Effector CD8-positive, alpha-beta T cell (primary cell): ENCODE measurements around the gene NAA40.

Experiments used
- DNase-seq: peaks from one replicate; lab custom pipeline; 2025; lab: John Stamatoyannopoulos, UW

NAA40 gene

DNA sequence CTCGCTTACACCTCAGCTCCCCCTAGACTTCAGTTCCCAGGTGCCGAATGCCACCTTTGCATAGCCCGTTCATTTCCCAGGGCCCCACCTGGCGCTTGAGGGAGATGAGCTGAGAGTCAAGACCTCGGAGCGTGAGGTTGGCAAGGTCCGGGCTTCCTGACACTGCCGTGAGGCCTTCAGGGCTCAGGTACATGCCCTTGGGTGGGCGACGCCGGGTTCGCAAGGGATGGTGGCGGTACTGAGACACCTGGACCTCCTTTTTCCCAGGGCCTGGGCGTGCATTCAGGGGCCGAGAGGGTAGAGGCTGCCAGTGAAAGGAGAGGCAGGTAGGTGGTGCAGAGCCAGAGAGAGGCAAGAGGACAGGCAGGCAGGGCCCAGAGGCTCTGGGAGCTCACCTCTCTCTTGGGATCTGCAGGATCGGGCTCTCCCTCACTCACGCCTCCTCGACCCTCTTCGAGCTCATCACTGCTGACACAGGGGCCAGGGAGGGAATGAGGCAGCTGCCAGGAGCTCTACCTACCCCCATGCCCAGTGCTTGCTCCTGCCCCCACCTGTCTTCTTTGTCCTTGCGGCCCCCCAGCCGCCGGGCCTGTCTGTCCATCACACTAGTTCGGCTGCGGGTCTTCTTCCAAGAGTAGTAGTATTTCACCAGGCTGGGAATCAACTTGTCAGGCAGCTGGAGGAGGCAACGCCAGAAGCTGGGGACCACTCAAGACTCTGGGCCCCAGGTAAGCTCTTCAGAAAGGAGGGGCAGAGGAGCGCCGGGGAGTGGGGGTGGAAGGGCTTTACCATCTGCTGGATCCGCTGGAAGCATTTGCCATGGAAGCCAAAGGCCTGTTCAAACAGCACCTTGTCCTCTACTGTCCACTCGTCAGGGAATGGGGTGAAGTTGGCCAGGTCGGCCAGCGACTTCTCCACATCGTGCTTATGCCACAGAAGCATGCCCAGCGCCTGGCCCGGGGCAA lies 24.7 kb upstream of the NAA40 start:
- no peak for DNase-seq

DNA sequence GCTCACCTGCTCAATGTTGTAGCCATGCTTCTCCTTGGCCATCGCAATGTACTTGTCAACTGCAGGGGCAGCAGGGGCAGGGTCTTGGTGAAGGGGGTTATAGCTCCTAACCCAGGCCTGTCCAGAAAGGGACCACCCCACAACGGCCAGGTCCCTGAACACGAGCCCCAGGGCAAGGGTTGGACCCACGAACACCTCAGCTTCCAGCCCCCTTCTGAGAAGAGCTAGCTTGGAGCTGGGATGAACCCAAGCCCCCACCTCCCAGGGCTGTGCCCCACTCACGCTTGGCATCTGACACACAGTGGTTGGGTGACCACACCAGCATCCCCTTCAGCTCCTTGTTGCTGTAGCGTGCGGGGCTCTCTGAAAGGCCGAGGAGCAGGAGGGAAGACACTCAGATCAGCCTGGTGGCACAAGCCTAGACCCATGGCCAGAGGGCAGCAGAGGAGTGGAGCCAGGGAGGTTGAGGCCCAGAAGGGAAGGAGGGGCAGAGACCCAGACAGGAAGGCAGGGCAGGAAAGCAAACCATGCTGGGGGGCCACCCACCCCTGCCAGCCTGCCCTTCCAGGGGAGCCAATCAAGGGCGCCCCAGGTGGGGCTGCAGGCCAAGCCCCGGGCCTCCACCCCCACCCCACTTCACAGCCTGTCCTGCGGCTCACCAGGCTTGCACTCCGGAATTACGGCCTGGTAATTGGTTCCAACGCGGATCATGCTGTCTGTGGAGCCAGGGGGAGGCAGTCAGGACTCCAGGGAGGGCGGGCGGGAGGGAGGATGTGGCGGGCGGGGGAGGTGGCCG lies 23.7 kb upstream of the NAA40 start:
- no peak for DNase-seq

- DNase-seq = peak; percentile 7
These were observed 22.6 kb upstream of the NAA40 start for GRCh38 chr11:63915961-63916836.

GRCh38 chr11:63916837-63917691 lies 21.7 kb upstream of the NAA40 start, which contains the start of gene RCOR2:
Gene RCOR2 (minus strand): TSS chr11:63917164. CDS start chr11:63916456, 708 bp downstream.
- DNase-seq = peak; percentile 26

GRCh38 chr11:63917692-63918506 lies 20.9 kb upstream of the NAA40 start:
- no peak for DNase-seq

DNA sequence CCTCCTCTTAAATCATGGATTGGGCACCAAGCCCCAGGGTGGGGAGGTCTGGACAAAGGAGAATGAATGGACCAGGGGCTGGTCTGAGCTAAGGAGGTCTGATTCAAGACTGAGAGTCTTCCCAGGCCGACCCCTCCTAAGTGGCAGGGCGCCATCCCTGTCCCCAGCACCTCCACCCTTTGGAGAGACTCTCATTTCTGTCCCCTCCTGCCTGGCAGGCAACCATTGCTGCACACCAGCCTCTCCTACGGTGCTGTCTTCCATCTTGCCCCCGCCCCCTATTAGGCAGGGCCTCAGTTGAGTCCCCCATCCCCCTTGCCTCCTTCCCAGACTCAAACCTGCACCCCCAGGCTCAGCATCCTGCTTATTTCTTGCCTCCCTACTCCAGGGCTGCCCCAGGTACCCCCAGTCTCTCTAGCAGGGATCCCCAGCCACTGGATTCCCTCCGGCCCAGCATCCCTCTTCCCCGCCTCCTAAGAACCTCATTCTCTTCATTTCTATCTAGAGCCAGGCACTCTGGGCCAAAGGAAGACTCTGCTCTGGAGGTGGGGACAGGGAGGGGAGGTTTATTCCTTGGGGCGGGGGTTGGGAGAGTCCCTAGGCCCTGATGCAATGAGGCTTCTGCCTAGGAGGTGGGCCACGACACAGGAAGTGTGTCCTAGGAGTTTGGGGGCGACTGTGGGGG lies 20.2 kb upstream of the NAA40 start:
- DNase-seq = no peak

DNA sequence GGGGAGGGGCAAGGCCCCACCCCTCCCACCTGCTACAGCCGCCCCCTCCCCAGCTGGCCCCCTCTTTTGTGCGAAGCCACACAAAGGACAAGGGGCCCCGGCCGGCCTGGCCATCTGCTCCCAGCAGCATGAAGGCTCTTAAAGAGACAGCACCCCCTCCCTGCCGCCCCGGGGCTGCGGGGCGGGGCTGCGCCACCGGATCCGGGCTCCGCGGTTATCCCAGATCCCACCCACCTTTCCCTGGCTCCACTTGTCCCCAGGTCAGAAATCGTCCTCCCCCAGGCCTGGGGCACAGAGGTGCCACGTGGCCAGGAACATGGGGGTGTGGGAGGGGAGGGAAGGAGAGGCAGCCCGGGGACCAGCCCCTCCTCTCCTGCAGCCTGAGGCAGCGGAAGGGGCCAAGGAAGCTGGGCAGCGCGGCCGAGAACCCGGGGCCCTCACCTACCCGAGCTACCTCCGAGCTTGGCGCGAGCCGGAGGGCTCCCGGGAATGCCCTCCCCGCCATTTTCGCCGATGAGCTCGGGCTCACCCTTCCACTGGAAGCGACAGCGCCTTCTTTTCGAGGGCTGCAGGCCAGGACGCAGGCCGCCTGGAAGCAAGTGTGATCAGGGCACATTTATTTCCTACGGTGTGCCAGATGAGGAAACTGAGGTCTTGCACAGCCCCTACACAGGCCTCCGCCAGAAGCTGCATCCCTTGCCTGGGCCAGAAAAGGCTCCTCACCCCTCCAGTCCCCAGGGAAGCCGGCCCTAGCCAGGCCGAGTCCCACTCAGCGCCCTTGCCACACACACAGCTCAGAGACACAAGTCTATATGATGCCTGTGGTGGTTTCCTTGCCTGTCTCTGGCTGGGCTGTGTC lies 19.3 kb upstream of the NAA40 start:
- no peak for DNase-seq

DNA sequence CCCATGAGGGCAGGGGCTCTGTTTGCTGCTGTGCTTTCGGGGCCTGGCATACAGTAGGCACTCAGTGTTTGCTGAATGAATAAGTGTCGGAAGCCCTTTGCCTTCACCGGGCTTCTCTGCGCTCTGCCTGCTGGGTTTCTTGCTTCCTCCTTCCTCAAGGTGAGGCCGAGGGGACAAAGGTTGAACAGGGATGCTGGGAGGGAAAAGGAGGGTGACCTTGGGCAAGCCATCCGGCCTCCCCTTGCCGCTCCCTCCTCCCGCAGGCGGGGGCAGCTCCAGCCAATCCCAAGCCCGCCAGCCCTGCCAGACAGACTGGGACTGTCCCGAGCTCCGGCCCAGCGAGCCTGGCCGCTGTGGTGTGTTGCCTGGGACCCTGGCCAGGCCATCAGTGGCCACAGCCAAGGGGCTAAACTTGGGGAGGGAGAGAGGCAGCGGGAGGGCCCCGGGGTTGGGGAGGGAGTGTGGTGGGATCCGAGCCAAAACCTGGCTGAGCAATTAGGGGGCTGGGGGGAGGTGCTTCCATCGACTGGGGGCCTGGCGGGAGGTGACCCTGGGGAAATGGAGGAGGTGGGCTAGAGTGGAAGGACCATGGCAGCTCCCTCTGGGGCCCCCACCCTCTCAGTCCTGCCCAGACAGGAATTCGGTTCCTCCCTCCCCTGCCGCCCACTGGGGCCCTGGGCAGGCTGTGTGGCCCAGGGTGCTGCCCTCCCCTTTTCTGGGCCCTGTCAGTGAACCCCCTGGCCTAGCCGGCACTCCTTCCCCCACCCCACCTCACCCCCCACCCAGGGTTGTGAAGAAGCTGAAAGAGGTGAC lies 18.5 kb upstream of the NAA40 start:
- no peak for DNase-seq

GRCh38 chr11:63920939-63921417 lies 17.8 kb upstream of the NAA40 start:
- DNase-seq = peak; percentile 24

DNA sequence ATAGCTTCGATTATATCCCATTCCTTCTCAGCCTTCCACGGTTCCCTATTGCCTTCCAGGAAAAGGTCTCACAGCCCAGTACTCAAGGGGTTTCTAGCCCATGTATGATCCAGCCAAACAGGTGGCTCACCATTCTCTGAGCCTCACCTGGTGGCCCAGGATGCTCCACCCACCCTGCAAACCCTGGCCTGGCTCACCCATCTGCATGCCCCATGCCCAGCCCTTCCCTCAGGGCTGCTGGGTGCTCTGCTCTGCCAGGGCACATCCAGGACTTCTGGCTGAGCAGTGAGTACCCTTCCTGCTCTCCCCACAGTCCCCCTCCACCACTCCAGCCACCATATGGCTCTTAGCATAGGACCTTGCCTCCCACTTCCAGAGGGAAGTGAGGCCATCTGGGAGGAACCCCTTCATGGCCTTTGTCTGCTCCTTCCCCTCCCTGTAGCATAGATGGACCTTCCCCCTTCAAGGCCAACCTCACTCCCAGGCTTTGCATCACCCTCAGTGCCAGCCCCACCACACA lies 16.1 kb upstream of the NAA40 start:
- DNase-seq = no peak

DNA sequence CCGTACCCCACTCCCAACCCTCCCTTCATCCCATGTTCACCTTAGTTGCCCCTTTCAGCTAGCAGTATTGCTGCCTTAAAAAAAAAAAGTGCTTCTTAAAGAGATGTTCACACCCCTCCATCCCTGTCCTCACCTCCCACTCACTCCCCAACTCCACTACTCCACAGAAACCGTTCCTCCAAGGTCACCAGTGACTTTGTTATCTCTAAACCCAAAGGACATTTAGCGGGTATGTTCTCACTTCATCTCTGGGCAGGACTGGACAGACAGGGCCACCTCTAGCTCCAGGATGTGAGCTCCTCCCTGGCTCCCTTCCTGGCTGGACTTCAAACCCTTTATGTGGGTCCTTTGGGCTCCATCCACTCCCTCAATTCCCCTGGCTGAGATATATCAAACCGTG lies 15.5 kb upstream of the NAA40 start:
- DNase-seq = no peak

DNA sequence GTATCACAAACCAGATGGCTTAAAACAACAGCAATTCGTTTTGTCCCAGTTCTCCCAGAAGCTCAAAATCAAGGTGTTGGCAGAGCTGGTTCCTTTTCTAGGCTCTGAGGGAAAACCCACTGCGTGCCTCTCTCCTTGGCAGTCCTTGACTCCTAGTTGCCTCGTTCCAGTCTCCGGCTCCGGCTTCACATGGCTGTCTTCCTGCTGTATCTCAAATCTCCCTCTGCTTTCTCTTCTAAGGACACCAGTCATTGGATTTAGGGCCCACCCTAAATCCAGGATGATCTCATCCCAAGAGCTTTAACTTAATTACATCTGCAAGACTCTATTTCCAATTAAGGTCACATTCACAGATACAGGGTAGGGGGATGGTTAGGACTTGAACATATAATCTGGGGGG lies 9.2 kb upstream of the NAA40 start:
- no peak for DNase-seq

GRCh38 chr11:63931045-63931444 lies 7.8 kb upstream of the NAA40 start:
- no peak for DNase-seq

GRCh38 chr11:63931876-63932275 lies 6.9 kb upstream of the NAA40 start:
- no peak for DNase-seq

- DNase-seq = no peak
These were observed 5.3 kb upstream of the NAA40 start for GRCh38 chr11:63933459-63933858.

DNA sequence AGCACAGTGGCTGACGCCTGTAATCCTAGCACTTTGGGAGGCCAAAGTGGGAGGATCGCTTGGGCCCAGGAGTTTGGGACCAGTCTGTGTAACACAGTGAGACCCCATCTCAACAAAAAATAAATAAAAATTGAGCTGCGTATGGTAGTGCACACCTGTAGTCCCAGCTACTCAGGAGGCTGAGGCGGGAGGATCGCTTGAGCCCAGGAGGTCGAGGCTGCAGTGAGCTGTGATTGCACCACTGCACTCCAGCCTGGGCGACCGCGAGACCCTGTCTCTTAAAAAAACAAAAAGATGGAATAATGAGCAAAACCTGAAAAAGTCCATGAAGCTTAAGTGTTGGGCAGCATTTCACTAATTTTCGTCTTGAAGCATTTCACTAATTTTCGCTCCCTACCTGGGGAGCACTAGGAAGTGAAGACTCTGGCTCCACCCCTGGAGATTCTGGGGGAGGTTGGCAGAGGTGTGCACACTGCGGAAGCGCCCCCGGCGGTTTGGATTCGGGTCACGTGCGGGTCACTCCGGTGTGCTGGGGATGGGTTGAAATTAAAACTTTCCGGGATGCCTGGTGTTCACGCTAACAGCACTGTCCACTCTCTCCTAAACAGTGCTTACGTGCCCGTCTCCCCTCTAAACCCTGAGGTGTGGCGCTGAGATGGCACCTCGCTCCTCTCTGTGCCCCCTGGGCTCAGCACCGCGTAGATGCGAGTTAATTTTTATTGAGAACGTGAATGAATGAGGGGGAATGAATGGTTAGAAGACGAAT lies 906 bp upstream of the NAA40 start:
- no peak for DNase-seq
